Measurements from ENCODE around the gene COG2.

DNA sequence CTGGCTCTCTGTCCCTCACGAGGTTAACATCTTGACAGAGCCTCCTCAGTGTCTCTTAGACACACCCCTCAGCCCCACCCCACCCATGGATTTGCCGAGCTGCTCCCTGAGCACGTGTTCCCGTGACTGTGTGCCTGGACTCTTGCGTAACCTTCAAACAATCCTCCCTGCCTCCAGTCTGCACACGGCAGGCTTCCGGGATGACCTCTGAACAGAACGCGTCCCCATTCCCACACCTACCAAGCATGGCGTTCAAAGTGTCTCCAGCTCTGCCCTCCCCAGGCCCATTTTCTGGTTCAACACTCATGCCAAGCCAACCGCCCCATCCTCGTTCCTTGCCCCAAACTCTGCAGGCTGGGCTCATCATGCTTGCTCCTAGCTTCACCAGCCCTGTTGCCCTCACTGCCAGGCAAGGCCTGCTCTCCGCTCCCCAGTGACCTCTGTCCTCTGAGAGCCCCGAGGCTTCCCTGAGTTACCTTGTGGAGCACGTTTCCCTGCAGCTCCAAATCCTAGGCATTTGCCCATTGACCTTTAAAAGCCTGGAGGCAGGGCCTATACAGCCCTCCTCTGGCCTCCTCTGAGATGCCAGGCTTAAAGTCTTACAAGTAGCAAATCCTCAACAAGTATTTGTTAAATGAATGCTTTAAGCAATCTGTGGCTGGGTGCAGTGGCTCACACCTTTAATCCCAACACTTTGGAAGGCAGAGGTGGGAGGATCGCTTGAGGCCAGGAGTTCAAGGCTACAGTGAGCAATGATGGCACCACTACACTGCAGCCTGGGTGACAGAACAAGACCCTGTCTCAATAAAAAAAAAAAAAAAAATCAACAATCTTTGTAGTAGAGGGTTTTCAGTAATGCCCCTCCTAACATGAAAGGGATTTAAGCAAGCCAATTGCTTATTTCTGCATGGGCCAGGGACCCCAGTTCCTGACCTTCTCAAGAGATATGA, 66.6 kb downstream of the COG2 start:
- TF ChIP-seq TAF1 (IDR thresholded peaks at IDR 0.05; ENCODE audit: borderline replicate concordance, insufficient read depth, low read length) = no peak
- TF ChIP-seq POLR2AphosphoS5 (IDR thresholded peaks at IDR 0.05; ENCODE audit: low read depth, low read length) = no peak
- TF ChIP-seq, protein P1, sequence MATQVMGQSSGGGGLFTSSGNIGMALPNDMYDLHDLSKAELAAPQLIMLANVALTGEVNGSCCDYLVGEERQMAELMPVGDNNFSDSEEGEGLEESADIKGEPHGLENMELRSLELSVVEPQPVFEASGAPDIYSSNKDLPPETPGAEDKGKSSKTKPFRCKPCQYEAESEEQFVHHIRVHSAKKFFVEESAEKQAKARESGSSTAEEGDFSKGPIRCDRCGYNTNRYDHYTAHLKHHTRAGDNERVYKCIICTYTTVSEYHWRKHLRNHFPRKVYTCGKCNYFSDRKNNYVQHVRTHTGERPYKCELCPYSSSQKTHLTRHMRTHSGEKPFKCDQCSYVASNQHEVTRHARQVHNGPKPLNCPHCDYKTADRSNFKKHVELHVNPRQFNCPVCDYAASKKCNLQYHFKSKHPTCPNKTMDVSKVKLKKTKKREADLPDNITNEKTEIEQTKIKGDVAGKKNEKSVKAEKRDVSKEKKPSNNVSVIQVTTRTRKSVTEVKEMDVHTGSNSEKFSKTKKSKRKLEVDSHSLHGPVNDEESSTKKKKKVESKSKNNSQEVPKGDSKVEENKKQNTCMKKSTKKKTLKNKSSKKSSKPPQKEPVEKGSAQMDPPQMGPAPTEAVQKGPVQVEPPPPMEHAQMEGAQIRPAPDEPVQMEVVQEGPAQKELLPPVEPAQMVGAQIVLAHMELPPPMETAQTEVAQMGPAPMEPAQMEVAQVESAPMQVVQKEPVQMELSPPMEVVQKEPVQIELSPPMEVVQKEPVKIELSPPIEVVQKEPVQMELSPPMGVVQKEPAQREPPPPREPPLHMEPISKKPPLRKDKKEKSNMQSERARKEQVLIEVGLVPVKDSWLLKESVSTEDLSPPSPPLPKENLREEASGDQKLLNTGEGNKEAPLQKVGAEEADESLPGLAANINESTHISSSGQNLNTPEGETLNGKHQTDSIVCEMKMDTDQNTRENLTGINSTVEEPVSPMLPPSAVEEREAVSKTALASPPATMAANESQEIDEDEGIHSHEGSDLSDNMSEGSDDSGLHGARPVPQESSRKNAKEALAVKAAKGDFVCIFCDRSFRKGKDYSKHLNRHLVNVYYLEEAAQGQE (IDR thresholded peaks at IDR 0.05; ENCODE audit: insufficient read depth in 1 of 2, low read depth in 2 of 2, low read length in 2 of 2) = no peak
- no peak for TF ChIP-seq SIN3A (IDR thresholded peaks at IDR 0.05; ENCODE audit: borderline replicate concordance, insufficient read depth, low read length)
